Neural progenitor cell (in vitro differentiated cells): Measurements from ENCODE around the gene RRM1.

Experiments used
- EZH2 ChIP-seq: fragments of 200-600 bp; sonication (generic); IDR thresholded peaks from 2 replicates; pipeline ENCODE4 v1.6.1; 2017; ENCODE audit warnings: antibody characterized with exemption, mild to moderate bottlenecking, moderate library complexity
- TF ChIP-seq, protein P1 (sequence below): fragments of 200-600 bp; sonication (generic); IDR thresholded peaks from 2 replicates; pipeline ENCODE4 v1.5.1; 2017; ENCODE audit warnings: antibody characterized with exemption, mild to moderate bottlenecking

DNA sequence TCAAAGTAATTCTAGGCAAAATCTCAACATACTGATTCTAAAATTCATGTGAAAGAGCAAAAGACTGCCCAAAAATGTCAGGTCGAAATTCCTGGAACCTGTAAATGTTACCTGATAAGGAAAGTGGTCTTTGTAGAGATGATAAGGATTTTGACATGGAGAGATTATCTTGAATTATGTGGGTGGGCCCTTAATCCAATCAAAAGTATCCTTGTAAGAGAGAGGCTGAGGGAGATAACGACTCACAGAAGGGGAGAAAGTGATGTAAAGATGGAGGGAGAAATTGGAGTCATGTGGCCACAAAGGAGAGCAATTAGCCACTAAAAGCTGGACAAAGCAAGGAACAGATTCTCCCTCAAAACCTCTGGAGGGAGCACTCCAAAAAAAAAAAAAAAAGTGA lies 20.5 kb downstream of the RRM1 start:
- TF ChIP-seq EZH2 = no peak
- TF ChIP-seq, protein P1, sequence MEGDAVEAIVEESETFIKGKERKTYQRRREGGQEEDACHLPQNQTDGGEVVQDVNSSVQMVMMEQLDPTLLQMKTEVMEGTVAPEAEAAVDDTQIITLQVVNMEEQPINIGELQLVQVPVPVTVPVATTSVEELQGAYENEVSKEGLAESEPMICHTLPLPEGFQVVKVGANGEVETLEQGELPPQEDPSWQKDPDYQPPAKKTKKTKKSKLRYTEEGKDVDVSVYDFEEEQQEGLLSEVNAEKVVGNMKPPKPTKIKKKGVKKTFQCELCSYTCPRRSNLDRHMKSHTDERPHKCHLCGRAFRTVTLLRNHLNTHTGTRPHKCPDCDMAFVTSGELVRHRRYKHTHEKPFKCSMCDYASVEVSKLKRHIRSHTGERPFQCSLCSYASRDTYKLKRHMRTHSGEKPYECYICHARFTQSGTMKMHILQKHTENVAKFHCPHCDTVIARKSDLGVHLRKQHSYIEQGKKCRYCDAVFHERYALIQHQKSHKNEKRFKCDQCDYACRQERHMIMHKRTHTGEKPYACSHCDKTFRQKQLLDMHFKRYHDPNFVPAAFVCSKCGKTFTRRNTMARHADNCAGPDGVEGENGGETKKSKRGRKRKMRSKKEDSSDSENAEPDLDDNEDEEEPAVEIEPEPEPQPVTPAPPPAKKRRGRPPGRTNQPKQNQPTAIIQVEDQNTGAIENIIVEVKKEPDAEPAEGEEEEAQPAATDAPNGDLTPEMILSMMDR = no peak
